Astrocyte (in vitro differentiated cells and primary cell): ENCODE measurements around the gene EIF1. TPM values are rescaled to one million over a fixed set of nuclear protein-coding genes. Genes with fewer than 3 reads are reported as not detected.

Source experiments
- DNase-seq: peaks from one replicate; pipeline ENCODE4 v3.0.0-alpha.2; 2010; ENCODE audit warnings: low read depth
- FAIRE-seq: peaks from 2 replicates; lab custom pipeline; 2011; peaks lifted over from hg19 to GRCh38; lab: Jason Lieb, UNC
- H2AFZ ChIP-seq: 2 replicates; pipeline ENCODE4 v1.6.0; 2012; ENCODE audit warnings: low read depth, low read length, inconsistent platforms
- H3K27ac ChIP-seq: 2 replicates; pipeline ENCODE4 v1.5.1; 2011; ENCODE audit warnings: low read depth, low read length, inconsistent platforms
- H3K27me3 ChIP-seq: 2 replicates; pipeline ENCODE4 v1.6.0; 2011; ENCODE audit warnings: low read length, inconsistent platforms; ENCODE audit not compliant: insufficient read depth
- H3K36me3 ChIP-seq: 2 replicates; pipeline ENCODE4 v1.5.1; 2011; ENCODE audit warnings: low read length, inconsistent platforms; ENCODE audit not compliant: insufficient read depth
- H3K4me1 ChIP-seq: 2 replicates; pipeline ENCODE4 v1.5.1; 2011; ENCODE audit warnings: low read length, inconsistent platforms; ENCODE audit not compliant: insufficient read depth
- H3K4me2 ChIP-seq: 2 replicates; pipeline ENCODE4 v1.6.0; 2012; ENCODE audit warnings: low read length, inconsistent platforms
- H3K4me3 ChIP-seq: 2 replicates; pipeline ENCODE4 v1.5.1; 2011; ENCODE audit warnings: low read depth, mild to moderate bottlenecking, low read length, inconsistent platforms; ENCODE audit not compliant: insufficient read depth
- H3K79me2 ChIP-seq: 2 replicates; pipeline ENCODE4 v1.6.0; 2012; ENCODE audit warnings: mild to moderate bottlenecking, low read length, inconsistent platforms; ENCODE audit not compliant: insufficient read depth
- H3K9ac ChIP-seq: 2 replicates; pipeline ENCODE4 v1.6.0; 2012; ENCODE audit warnings: mild to moderate bottlenecking, low read length, inconsistent platforms
- H3K9me3 ChIP-seq: 2 replicates; pipeline ENCODE4 v1.5.1; 2012; ENCODE audit warnings: low read depth, mild to moderate bottlenecking, low read length, inconsistent platforms; ENCODE audit not compliant: insufficient read depth
- H4K20me1 ChIP-seq: 2 replicates; pipeline ENCODE4 v1.6.0; 2012; ENCODE audit warnings: low read length, inconsistent platforms; ENCODE audit not compliant: insufficient read depth
- H3K27ac Mint-ChIP-seq: one replicate; pipeline ENCODE4 v1.8.0; 2021; ENCODE audit warnings: mild to moderate bottlenecking, mixed read lengths; ENCODE audit not compliant: unreplicated experiment
- H3K27me3 Mint-ChIP-seq: one replicate; pipeline ENCODE4 v1.8.0; 2021; ENCODE audit warnings: low read depth, mixed read lengths; ENCODE audit not compliant: unreplicated experiment
- H3K36me3 Mint-ChIP-seq: one replicate; pipeline ENCODE4 v1.8.0; 2021; ENCODE audit warnings: low read depth, mixed read lengths; ENCODE audit not compliant: unreplicated experiment
- H3K4me1 Mint-ChIP-seq: one replicate; pipeline ENCODE4 v1.8.0; 2021; ENCODE audit warnings: low read depth, mixed read lengths; ENCODE audit not compliant: unreplicated experiment
- H3K4me3 Mint-ChIP-seq: one replicate; pipeline ENCODE4 v1.8.0; 2021; ENCODE audit warnings: mild to moderate bottlenecking, moderate library complexity, mixed read lengths; ENCODE audit not compliant: unreplicated experiment
- H3K9me3 Mint-ChIP-seq: one replicate; pipeline ENCODE4 v1.8.0; 2021; ENCODE audit warnings: mild to moderate bottlenecking, mixed read lengths; ENCODE audit not compliant: unreplicated experiment
- EZH2 ChIP-seq: IDR thresholded peaks from 2 replicates; pipeline ENCODE4 v1.6.1; 2012; ENCODE audit warnings: mild to moderate bottlenecking, low read length, inconsistent platforms; ENCODE audit not compliant: insufficient read depth
- total RNA-seq: library from RNA; stranded (reverse); gene quantifications from 2 replicates; pipeline ENCODE4 v1.2.1, GENCODE V29; 2021
- TF ChIP-seq, protein P1 (sequence below): IDR thresholded peaks from 2 replicates; pipeline ENCODE4 v1.5.1; 2011; ENCODE audit warnings: low read depth, mild to moderate bottlenecking, inconsistent platforms, low read length, moderate library complexity; ENCODE audit not compliant: insufficient read depth

EIF1 gene
- total RNA-seq, 1 donor from 2014 or later = 767 TPM

DNA sequence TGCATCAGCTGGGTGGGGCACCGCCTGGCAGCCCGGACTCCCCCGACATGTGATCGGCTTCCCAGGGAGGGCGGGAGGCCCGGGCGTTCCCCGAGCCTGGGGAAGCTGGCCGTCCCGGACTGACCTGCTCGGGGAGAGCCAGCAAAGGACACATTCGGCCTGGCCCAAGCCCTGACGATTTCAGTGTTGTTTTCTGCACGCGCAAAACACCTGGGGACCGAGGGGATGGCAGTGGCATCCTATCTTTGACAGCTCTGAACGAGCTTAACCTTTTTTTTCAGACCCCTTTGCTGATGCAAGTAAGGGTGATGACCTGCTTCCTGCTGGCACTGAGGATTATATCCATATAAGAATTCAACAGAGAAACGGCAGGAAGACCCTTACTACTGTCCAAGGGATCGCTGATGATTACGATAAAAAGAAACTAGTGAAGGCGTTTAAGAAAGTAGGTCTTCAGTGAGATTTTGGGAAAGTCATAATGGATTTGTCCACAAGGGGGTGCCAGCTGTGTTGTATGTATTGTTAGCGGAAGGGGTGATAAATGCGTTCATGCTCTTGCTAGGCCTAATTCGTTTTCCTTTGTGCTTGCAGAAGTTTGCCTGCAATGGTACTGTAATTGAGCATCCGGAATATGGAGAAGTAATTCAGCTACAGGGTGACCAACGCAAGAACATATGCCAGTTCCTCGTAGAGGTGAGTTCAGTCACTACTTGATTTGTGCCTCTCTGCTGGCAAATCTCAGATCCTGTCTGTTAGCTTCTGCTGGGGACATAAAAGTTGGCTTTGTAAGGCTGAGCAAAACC is 1.0 kb downstream of the EIF1 start:
- peaks cover 47% of the 10 kb centered on the region for H4K20me1 ChIP-seq
- peaks cover 25% of the 10 kb centered on the region for H3K36me3 Mint-ChIP-seq
- H3K9me3 Mint-ChIP-seq = peaks cover 2% of the 10 kb centered on the region

DNA sequence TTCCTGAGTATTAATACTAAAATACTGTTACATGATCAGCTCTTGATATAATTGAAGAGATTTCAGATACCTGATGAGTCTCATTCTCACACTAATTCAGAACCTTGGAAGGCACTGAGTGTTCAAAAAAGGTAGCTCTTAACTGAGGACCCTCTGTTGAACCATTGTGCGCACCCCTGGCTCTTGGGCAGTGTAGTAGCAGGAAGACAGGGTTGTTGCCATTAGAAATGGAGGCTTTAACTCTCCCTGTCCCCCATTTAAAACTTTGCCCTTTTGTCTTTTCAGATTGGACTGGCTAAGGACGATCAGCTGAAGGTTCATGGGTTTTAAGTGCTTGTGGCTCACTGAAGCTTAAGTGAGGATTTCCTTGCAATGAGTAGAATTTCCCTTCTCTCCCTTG is 1.8 kb downstream of the EIF1 start:
- DNase-seq (no peak), FAIRE-seq (no peak)
- no peak for TF ChIP-seq EZH2
- TF ChIP-seq, protein P1, sequence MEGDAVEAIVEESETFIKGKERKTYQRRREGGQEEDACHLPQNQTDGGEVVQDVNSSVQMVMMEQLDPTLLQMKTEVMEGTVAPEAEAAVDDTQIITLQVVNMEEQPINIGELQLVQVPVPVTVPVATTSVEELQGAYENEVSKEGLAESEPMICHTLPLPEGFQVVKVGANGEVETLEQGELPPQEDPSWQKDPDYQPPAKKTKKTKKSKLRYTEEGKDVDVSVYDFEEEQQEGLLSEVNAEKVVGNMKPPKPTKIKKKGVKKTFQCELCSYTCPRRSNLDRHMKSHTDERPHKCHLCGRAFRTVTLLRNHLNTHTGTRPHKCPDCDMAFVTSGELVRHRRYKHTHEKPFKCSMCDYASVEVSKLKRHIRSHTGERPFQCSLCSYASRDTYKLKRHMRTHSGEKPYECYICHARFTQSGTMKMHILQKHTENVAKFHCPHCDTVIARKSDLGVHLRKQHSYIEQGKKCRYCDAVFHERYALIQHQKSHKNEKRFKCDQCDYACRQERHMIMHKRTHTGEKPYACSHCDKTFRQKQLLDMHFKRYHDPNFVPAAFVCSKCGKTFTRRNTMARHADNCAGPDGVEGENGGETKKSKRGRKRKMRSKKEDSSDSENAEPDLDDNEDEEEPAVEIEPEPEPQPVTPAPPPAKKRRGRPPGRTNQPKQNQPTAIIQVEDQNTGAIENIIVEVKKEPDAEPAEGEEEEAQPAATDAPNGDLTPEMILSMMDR = no peak
- peak overlapping the region; percentile 96 for H3K27ac Mint-ChIP-seq
- H3K4me1 Mint-ChIP-seq = peaks cover 14% of the 10 kb centered on the region
- Histone ChIP-seq H3K9me3 (no peaks in the 10 kb centered on the region), H3K27ac (peak overlapping the region; percentile 100), H3K27me3 (no peaks in the 10 kb centered on the region), H4K20me1 (peaks cover 50% of the 10 kb centered on the region), H3K79me2 (peaks cover 31% of the 10 kb centered on the region), H3K4me1 (peaks cover 23% of the 10 kb centered on the region), H3K4me2 (peak overlapping the region; percentile 97), H3K4me3 (peak overlapping the region; percentile 99), H2AFZ (no peak overlapping the region), H3K36me3 (peaks cover 34% of the 10 kb centered on the region), H3K9ac (peak overlapping the region; percentile 100)
- H3K9me3 Mint-ChIP-seq = peaks cover 2% of the 10 kb centered on the region
- H3K27me3 Mint-ChIP-seq = no peaks in the 10 kb centered on the region
- peaks cover 25% of the 10 kb centered on the region for H3K36me3 Mint-ChIP-seq
- H3K4me3 Mint-ChIP-seq = peak overlapping the region; percentile 90

More for the DNA sequence above, 1.0 kb downstream of the EIF1 start:
- peaks cover 14% of the 10 kb centered on the region for H3K4me1 Mint-ChIP-seq
- Histone ChIP-seq H3K27me3 (no peaks in the 10 kb centered on the region), H3K4me2 (peak overlapping the region; percentile 97), H2AFZ (no peak overlapping the region), H3K9ac (peak overlapping the region; percentile 100), H3K9me3 (no peaks in the 10 kb centered on the region), H3K79me2 (peaks cover 31% of the 10 kb centered on the region), H3K4me3 (peak overlapping the region; percentile 99), H3K36me3 (peaks cover 34% of the 10 kb centered on the region), H3K27ac (peak overlapping the region; percentile 100), H3K4me1 (peaks cover 23% of the 10 kb centered on the region)
- H3K4me3 Mint-ChIP-seq = peak overlapping the region; percentile 90
- TF ChIP-seq, protein P1 = peak; percentile 72
- no peak for TF ChIP-seq EZH2
- peak overlapping the region; percentile 96 for H3K27ac Mint-ChIP-seq
- H3K27me3 Mint-ChIP-seq = no peaks in the 10 kb centered on the region
- DNase-seq (no peak), FAIRE-seq (no peak)
